Fibroblast of lung (primary cell): Measurements from ENCODE around the gene GAS7. TPM values are rescaled to one million over a fixed set of nuclear protein-coding genes. Genes with fewer than 3 reads are reported as not detected.

Experiments used
- DNase-seq, 2 donors: peaks; one replicate each; pipeline versions ENCODE4 v3.0.0 to v3.0.0-alpha.2; 2010; ENCODE audit warnings: low read depth in 2 of 2
- H2AFZ ChIP-seq: 2 replicates; pipeline ENCODE4 v1.5.1; 2012; ENCODE audit warnings: low read length, control low read depth, inconsistent platforms
- H3K27ac ChIP-seq: 2 replicates; pipeline ENCODE4 v1.5.1; 2011; ENCODE audit warnings: low read length, control low read depth; ENCODE audit not compliant: insufficient read depth
- H3K27me3 ChIP-seq: 2 replicates; pipeline ENCODE4 v1.5.1; 2011; ENCODE audit warnings: mild to moderate bottlenecking, low read length; ENCODE audit not compliant: control insufficient read depth, insufficient read depth
- H3K36me3 ChIP-seq: 2 replicates; pipeline ENCODE4 v1.5.1; 2011; ENCODE audit warnings: low read length; ENCODE audit not compliant: control insufficient read depth, insufficient read depth
- H3K4me1 ChIP-seq: 2 replicates; pipeline ENCODE4 v1.5.1; 2011; ENCODE audit warnings: low read length; ENCODE audit not compliant: control insufficient read depth, insufficient read depth; ENCODE audit errors: extremely low read depth
- H3K4me2 ChIP-seq: 2 replicates; pipeline ENCODE4 v1.5.1; 2011; ENCODE audit warnings: low read length, control low read depth; ENCODE audit not compliant: insufficient read depth; ENCODE audit errors: extremely low read depth
- H3K4me3 ChIP-seq, 4 experiments: fragments of 200-600 bp in 1 of 4; sonication (generic) in 1 of 4; replicated peaks in 1 of 4; 2 replicates each; pipeline ENCODE4 v1.5.1; 2011 to 2016; ENCODE audit warnings: low read length in 4 of 4, low read depth in 3 of 4, mild to moderate bottlenecking in 3 of 4, control low read depth in 2 of 4, inconsistent platforms in 1 of 4, mixed read lengths in 1 of 4; ENCODE audit not compliant: insufficient read depth in 1 of 4; ENCODE audit errors: control extremely low read depth in 1 of 4
- H3K79me2 ChIP-seq: 2 replicates; pipeline ENCODE4 v1.5.1; 2012; ENCODE audit warnings: mild to moderate bottlenecking, low read length, inconsistent platforms; ENCODE audit not compliant: control insufficient read depth, insufficient read depth
- H3K9ac ChIP-seq: 2 replicates; pipeline ENCODE4 v1.5.1; 2011; ENCODE audit warnings: mild to moderate bottlenecking, low read length, control low read depth; ENCODE audit not compliant: insufficient read depth
- H3K9me3 ChIP-seq: 2 replicates; pipeline ENCODE4 v1.5.1; 2012; ENCODE audit warnings: low read depth, low read length; ENCODE audit not compliant: control insufficient read depth, insufficient read depth
- H4K20me1 ChIP-seq: 2 replicates; pipeline ENCODE4 v1.5.1; 2011; ENCODE audit warnings: low read length; ENCODE audit not compliant: control insufficient read depth, insufficient read depth; ENCODE audit errors: extremely low read depth
- EZH2 ChIP-seq: IDR thresholded peaks from 2 replicates; pipeline ENCODE4 v1.5.1; 2012; ENCODE audit warnings: low read length, control low read depth, mild to moderate bottlenecking; ENCODE audit errors: missing control alignments
- polyA plus RNA-seq, 2 donors: library from polyadenylated mRNA; depleted of rRNA in 1 of 2; stranded (reverse) in 1 of 2; unstranded in 1 of 2; fragments of >200 nt; gene quantifications; 2 replicates each; pipeline ENCODE4 v1.2.1, GENCODE V29; 2011 to 2012; ENCODE audit warnings: missing spikeins in 1 of 2
- total RNA-seq: library from RNA; depleted of rRNA; stranded (reverse); fragments of >200 nt; gene quantifications from 2 replicates; pipeline ENCODE4 v1.2.1, GENCODE V29; 2014
- TF ChIP-seq, protein P1 (sequence below), 2 donors: IDR thresholded peaks in 1 of 2; conservative IDR thresholded peaks in 1 of 2; 1 replicate in 1 of 2; 2 replicates in 1 of 2; pipeline ENCODE4 v1.5.1; 2011 to 2012; ENCODE audit warnings: low read length in 2 of 2, control low read depth in 1 of 2, inconsistent platforms in 1 of 2, low read depth in 1 of 2, mild to moderate bottlenecking in 1 of 2

GAS7 gene
- total and polyA plus RNA-seq, 2 donors (not counting 1 experiment from before 2014, with no cell fraction given) = 0.58 to 2.6 TPM

DNA sequence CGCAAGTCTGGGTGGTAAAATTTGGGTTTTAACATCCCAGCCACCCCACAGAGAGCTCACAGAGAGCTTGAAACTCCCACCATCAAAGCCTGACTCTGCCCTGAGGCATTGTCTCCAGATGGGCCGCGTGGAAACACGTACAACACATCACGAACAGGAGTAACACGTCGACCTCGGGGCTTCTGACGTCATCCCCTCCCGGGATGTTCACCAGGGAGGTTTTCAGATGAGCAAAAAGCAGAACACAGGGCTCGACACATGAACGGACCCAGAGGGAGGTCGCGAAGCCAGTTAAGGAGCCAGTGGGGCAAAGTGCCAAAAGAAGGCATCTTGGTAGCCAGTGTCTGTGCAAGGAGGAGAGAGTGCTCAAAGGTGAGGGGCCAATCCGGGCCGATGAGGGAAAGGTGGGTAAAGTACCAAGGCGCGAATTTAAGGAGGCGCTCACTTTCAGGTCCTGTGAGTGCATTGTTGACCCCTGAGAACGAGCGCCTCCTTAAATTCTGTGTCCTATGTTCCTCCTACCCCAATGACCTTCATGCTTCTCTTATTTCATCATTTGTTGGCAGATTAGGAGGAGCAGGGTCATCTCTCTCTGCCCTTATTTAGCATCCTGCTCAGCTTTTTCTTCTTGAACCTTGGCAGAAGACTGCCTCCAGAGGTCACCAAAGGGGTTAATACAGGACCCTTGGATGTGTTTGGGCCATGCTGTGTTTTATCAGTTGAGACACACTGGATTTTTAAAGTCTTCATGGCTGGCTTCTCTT, 298.9 kb downstream of the GAS7 start:
- no peaks in the 10 kb centered on the region for H4K20me1 ChIP-seq
- H3K36me3 ChIP-seq = no peaks in the 10 kb centered on the region
- TF ChIP-seq, protein P1, sequence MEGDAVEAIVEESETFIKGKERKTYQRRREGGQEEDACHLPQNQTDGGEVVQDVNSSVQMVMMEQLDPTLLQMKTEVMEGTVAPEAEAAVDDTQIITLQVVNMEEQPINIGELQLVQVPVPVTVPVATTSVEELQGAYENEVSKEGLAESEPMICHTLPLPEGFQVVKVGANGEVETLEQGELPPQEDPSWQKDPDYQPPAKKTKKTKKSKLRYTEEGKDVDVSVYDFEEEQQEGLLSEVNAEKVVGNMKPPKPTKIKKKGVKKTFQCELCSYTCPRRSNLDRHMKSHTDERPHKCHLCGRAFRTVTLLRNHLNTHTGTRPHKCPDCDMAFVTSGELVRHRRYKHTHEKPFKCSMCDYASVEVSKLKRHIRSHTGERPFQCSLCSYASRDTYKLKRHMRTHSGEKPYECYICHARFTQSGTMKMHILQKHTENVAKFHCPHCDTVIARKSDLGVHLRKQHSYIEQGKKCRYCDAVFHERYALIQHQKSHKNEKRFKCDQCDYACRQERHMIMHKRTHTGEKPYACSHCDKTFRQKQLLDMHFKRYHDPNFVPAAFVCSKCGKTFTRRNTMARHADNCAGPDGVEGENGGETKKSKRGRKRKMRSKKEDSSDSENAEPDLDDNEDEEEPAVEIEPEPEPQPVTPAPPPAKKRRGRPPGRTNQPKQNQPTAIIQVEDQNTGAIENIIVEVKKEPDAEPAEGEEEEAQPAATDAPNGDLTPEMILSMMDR (conservative IDR thresholded peaks at IDR 0.05 in 1 of 2, IDR thresholded peaks at IDR 0.05 in 1 of 2; ENCODE audit: low read depth in 1 of 2, low read length in 2 of 2) = no peak
- TF ChIP-seq EZH2 = no peak
- no peak overlapping the region for H2AFZ ChIP-seq
- H3K4me1 ChIP-seq = no peaks in the 10 kb centered on the region
- no peaks in the 10 kb centered on the region for H3K27me3 ChIP-seq
- no peaks in the 10 kb centered on the region for H3K9me3 ChIP-seq
- no peaks in the 10 kb centered on the region for H3K79me2 ChIP-seq
- H3K4me3 ChIP-seq = no peak overlapping the region
- H3K9ac ChIP-seq = no peak overlapping the region
- no peak overlapping the region for H3K27ac ChIP-seq
- DNase-seq = no peak
- H3K4me2 ChIP-seq = no peak overlapping the region

DNA sequence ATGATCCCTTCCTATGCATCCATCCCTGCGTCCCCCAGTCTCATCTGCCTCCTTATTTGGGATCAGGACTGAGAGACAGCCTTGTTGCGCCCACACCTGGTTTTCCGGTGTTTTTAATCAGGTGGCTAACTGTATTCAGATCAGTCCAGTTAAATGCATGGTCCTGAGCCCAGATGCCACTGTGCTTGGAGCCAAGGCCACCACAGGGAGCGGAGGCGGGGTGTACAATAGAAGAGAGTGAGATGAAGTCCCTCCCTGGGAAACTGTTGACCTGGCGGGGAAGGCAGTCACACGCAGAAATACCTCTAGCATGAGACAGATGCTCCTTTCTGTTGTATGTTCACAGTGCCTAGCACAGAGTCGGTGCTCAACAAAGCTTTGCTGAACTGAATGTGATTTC, 299.6 kb downstream of the GAS7 start:
- Histone ChIP-seq H3K9ac (no peak overlapping the region), H3K79me2 (no peaks in the 10 kb centered on the region), H3K27ac (no peak overlapping the region), H4K20me1 (no peaks in the 10 kb centered on the region), H3K4me2 (no peak overlapping the region), H3K9me3 (no peaks in the 10 kb centered on the region), H2AFZ (no peak overlapping the region), H3K27me3 (no peaks in the 10 kb centered on the region), H3K4me3 (no peak overlapping the region), H3K36me3 (no peaks in the 10 kb centered on the region), H3K4me1 (no peaks in the 10 kb centered on the region)
- no peak for DNase-seq
- TF ChIP-seq, protein P1 (conservative IDR thresholded peaks at IDR 0.05 in 1 of 2, IDR thresholded peaks at IDR 0.05 in 1 of 2; ENCODE audit: low read depth in 1 of 2, low read length in 2 of 2) = no peak
- no peak for TF ChIP-seq EZH2

DNA sequence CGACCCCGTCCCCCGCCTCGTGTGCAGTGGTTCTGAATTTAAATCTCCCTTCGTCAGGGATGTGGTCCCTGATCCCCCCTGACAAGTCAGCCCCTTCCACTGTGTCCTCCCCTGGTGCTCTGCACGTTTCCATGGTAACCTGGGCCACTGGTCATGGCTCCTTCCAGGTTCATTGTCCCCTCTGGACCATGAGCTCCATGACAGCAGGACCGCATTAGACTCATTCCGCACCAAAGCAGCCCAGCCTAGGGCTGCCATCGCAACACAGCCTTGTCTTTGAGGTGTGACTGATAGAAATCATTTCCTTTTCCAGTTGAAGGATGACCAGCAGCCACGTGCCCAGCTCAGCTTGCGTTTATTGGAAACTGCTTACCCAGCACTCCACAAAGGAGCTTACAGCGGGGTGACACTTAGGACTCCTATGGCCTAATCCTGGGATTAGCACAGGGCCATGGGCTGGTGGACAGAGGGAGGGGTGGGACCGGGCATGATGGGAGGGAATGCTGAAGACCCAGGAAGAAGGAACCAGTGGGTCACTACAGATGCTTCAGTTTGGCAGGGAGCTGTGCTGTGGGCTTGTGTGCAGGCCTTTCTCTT, 300.9 kb downstream of the GAS7 start:
- Histone ChIP-seq H3K36me3 (no peaks in the 10 kb centered on the region), H3K4me3 (no peak overlapping the region), H3K4me1 (no peaks in the 10 kb centered on the region), H4K20me1 (no peaks in the 10 kb centered on the region), H2AFZ (no peak overlapping the region), H3K9ac (no peak overlapping the region), H3K27ac (no peak overlapping the region), H3K79me2 (no peaks in the 10 kb centered on the region), H3K4me2 (no peak overlapping the region), H3K27me3 (no peaks in the 10 kb centered on the region), H3K9me3 (no peaks in the 10 kb centered on the region)
- TF ChIP-seq, protein P1 (conservative IDR thresholded peaks at IDR 0.05 in 1 of 2, IDR thresholded peaks at IDR 0.05 in 1 of 2; ENCODE audit: low read depth in 1 of 2, low read length in 2 of 2) = no peak
- TF ChIP-seq EZH2 = no peak
- DNase-seq = no peak
